GM21786 (cell line): ENCODE measurements around the gene HOXD12.

Experiments used
- ATAC-seq: cut with Tn5 transposase; IDR thresholded peaks from one replicate; pipeline ENCODE4 v1.9.1; 2021; ENCODE audit not compliant: unreplicated experiment

HOXD12 gene

DNA sequence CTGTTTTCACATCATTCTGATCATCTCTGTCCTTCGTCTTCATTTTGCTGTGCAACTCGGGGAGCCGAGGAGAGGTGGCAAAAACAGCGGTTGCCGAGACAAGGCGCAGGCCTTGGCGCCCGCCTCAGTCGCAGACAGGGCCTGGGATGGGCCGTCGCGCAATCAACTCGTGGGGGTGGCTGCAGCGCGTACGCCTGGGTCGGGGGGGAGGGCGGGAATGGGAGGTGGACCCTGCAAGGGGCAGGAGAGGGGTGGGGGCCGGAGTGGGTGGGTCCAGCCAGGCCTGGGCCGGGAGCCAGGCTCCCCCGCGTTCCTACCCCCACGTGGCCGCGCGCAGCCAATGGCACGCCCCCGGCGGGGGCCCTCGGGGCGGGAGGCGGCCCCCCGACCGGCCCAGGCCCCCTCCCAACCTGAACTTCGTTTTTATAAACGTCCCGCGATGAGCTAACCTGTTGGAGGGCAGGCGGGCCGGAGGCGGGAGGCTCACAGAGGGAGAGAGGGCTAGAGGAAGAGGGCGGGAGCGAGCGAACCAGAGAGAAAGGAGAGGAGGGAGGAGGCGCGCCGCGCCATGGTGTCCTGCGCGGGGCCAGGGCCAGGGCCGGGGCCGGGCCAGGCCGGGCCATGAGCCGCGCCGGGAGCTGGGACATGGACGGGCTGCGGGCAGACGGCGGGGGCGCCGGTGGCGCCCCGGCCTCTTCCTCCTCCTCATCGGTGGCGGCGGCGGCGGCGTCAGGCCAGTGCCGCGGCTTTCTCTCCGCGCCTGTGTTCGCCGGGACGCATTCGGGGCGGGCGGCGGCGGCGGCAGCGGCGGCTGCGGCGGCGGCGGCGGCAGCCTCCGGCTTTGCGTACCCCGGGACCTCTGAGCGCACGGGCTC is 7.1 kb upstream of the HOXD12 start, which contains the start of gene HOXD13:
Gene HOXD13 (plus strand): TSS at position 452 of the 875 bp plus-strand sequence. CDS start 170 bp downstream, at position 622.
- ATAC-seq: no peak

DNA sequence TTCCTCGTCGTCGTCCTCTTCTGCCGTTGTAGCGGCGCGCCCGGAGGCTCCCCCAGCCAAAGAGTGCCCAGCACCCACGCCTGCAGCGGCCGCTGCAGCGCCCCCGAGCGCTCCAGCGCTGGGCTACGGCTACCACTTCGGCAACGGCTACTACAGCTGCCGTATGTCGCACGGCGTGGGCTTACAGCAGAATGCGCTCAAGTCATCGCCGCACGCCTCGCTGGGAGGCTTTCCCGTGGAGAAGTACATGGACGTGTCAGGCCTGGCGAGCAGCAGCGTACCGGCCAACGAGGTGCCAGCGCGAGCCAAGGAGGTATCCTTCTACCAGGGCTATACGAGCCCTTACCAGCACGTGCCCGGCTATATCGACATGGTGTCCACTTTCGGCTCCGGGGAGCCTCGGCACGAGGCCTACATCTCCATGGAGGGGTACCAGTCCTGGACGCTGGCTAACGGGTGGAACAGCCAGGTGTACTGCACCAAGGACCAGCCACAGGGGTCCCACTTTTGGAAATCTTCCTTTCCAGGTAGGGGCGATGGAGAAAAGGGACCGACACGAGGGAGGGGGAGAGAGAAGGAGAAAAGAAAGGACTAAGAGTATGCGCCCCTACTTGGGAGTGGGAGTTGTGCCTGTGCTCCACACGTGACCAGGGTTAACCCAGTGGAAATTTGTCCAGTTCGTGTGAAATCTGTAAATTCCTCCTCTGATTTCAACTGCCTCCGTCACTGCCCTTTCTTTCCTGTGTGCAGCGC is 6.3 kb upstream of the HOXD12 start:
- no peak for ATAC-seq

DNA sequence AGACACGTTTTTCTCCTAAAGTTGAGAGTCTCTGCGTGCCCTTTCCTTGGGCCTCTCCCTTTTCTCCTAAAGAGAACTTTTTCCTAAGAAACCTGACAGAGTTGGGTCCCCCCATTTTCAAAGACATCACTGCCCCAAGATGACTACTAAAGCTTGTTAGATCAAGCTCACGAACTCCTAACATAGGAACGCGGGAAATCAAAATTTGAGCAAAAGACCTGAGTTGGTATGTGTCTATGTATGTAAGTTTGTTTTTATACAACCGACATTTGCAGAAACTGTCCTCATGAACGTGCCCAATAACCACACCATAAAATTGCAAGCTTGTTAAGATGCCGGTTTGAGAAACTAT is 5.7 kb upstream of the HOXD12 start:
- no peak for ATAC-seq

- no peak for ATAC-seq
Measured at GRCh38 chr2:176094349-176094748, 5.2 kb upstream of the HOXD12 start.

DNA sequence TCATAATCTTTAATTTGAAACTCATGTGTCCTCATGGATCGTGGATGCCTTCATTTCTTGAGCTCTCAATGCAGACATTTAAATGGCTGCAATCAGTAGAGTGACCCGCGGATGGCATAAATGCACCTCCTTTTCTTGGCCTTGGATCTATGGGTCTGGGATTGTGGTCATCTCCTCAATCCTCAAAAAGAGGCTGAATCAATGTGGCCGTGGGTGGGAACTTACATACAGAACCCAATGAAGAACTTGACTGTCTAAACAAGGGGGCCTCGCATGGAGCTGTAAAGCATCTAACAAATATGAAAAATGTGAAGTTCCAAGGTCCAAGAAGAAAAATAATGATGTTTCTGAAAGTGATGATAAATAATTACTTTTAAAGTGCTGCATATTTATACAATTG is 4.2 kb upstream of the HOXD12 start:
- no peak for ATAC-seq

DNA sequence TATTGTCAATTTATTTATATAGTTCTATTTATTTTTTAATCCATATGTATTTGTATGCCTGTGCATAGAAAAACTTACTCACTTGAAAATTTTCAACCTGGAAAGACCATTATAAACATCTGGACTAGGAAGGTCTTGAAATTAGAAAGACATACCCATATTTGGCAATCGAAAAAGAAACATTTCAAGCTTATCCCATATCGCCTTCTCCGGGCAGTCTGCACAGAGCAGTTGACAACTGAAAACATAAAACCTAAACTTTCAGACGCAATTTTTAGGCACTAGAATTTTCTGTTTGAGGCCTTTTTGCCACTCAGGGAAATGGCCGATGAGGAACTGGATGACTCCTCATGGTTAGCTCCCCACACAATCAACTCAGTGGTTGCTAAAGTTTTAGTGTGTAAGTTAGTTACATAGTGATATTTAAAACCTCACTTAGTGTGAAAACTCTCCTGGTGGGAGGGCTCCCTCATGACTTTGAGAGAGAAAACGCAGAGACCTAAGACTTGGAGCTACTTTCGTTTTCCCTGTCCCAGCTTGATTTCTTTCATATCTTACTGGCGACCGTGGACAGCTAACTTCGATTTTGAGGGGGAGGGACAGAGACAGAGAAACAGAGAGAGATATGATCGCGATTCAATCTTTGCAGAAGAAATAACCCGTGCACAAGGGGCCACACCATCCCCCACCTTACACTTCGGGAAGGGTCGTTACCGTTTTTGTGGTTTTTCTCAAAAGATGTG is 3.2 kb upstream of the HOXD12 start:
- ATAC-seq: no peak

- peak; percentile 92 for ATAC-seq
Measured at GRCh38 chr2:176096986-176097819, 2.4 kb upstream of the HOXD12 start.

GRCh38 chr2:176097820-176098365 is 1.7 kb upstream of the HOXD12 start:
- ATAC-seq: no peak

DNA sequence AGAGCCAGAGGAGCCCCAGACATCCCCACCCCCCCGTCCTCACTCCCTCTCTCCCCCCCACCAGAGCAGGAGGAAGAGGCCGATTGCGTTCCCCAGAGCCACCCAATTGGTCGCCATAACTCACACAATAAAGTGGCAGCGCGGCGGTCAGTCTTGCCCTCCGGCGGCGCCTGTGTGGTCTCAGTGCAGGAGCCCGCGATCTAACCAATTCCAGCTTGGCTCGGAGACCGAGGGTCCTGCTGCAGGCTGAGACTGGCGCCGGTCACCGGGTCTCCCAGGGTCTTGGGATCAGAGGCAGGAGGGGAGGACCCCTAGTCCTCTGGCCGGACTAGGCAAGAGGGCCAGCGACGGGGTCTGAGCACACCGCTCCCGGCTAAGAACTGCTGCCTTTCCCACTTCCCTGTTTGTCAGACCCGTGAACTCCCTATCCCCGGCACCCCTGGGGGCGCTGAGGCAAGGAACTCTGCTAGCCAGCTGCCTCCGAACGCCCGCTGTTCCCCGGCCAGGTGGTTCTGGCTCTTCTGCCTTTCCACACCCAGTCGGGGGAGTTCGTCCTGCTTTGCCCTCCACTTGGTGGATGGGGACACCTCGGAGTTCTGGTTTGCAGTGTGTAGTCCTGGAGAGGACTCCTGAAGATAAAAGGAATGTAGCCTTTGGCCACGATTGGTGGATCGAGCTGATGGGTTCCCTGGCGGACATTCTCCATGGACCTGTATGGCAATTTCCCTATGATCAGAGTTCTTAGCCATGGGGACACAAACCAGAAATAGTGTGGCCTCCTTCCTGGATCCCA is 1.0 kb upstream of the HOXD12 start:
- no peak for ATAC-seq

DNA sequence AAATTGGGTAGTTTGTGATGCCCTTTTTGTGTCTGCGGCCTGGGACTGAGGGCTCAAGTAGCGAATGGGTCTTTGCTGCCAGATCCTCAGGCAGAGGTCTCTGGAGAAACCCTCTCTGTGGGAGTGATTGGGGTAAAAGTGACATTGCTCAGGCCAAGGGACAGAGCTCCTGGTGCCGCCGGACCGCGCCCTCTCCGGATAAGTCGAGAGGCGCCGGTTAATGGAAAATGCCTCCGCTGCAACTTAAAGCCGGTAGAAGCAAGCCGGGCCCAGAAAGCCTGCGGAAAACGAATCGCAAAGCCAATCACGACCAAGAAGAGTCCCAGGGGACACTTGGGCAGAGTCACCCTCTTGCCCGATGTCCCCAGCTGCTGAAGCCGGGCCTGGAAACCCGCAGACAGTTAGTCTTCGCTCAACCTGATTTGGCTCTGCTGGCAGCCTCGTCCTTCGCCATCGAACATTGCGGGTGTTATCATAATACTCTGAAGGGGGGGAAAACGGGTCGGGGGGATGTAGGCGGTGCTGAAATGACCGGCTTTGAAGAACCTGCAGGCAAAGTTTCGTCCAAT is 352 bp upstream of the HOXD12 start:
- ATAC-seq: no peak

DNA sequence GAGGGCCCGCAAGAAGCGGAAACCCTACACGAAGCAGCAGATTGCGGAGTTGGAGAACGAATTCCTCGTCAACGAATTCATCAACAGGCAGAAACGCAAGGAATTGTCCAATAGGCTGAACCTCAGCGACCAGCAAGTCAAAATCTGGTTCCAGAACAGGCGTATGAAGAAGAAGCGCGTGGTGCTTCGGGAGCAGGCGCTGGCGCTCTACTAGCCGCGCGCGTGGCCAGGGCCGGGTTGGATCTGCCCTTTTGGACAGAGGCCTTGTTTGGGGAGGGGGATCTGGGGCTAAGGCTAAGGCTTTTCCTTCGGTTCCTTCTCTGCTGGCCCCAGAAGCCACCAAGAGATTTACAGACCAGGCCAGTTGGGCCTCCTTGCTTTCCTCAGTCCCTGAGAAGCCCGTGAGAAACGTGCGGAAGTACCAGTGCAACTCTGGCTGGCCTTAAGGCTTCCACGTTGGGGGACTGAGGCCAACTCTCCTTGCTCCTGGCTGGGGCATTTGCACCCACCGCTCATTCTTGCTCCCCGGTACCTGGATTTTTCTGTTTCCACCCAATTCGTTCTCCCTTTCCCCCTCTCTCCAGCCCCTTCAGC is 1.0 kb downstream of the HOXD12 start:
- ATAC-seq: no peak

DNA sequence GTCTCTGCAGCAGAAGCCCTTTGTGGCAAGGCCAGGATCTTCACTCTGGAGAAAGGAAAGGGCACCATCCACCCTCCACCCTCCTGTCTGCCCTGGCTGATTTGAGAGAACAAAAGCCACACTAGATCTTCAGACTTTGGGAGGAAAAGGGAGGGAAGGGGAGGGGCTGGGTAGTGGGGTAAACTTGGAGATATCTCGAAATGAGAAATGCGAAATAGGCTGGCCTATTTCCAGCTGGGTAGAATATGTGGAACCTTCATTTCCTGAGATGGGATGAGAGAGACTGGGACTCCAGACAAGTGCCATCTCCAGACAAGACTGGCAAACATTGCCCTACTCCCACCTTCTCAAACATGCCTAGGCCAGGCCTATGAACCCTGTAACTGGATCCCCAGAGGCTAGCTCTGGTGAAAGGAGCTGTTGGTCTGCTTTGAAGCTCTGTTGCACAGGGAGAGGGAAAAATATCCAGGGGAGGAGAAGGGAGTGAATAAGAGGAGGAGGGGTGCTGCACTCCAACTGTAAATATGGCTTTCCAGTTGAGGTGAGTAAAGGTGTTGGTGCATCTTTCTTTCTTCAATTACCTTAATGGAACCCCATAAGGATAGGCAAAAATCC is 1.7 kb downstream of the HOXD12 start:
- no peak for ATAC-seq

GRCh38 chr2:176101842-176102241 is 2.2 kb downstream of the HOXD12 start:
- no peak for ATAC-seq

GRCh38 chr2:176102309-176102866 is 2.8 kb downstream of the HOXD12 start:
- ATAC-seq: no peak

DNA sequence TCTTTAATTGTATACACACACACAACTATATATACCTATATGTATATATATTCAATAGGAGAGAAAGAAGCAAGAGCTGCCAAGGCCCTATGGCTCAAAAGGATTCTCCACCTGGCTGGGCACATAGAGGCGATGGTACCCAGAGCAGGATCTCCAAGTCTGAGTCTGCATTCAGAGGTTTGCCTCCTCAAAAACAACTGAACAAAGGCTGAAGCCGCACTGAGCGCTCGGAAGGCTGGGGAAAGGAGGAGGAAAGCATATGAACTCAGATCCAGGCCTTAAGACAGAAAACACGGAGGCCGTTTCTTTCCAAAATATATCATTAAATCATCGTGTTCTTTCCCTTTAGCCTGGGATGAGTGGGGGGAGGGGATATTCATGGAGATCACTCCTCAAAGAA is 3.6 kb downstream of the HOXD12 start:
- ATAC-seq: no peak

- ATAC-seq: no peak
Measured at GRCh38 chr2:176103742-176104315, 4.2 kb downstream of the HOXD12 start.

- ATAC-seq: no peak
Measured at GRCh38 chr2:176104316-176105077, 4.9 kb downstream of the HOXD12 start.
